GM21529 (cell line): ENCODE results near the gene RASGRP2.

Experiments used
- ATAC-seq: cut with Tn5 transposase; IDR thresholded peaks from one replicate; pipeline ENCODE4 v1.9.1; 2021; ENCODE audit not compliant: unreplicated experiment

Gene RASGRP2

DNA sequence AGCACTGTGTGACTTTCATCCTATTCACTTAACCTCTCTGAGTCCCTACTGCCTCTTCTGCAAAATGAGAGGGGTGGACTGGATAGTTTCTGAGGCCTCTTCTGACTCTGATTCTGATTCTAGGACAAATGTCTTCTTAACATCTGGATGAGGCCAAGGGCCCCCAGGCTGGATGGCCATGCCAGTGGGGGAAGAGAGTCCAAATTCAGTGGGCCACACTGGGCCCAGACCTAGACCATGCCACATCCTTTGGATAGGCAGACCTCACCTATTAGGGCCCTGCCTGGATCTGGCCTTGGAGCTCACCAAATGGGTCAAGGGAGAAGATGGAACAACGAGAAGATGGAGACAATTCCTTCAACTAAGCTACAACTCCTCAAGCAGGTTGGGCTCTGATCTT is 45.5 kb downstream of the RASGRP2 start:
- ATAC-seq, result no peak

DNA sequence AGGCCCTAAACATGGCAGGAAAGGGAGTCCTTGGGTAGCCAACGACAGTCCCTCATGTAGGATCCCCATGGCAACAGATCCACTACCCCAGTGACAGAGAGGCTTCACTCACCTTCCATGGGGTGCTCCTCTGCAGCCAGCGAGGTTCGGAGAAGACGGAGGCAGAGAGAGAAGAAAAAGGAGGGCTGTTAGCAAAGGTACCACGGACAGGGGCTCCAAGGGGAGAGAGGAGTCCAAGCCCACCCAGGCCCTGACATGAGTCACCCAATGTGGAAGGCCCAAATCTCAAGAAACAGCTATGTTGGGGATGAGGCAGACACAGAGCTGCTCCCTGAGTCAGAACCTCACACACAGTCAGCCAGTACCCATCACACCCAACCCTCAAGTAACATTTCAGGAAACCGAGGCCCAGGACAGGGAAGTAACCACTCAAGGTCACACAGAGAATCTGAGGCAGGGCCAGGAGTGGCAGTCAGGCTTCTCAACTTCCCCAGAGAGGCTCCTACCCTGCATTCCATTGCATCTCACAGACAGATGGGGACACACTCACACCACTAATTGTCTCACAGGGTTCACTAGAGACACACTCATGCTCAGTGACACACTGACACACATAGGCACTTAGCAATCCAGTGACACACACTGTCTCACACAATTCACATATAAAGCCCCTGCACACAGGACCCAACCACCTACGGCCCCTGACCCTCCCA is 46.1 kb downstream of the RASGRP2 start:
- no peak for ATAC-seq

DNA sequence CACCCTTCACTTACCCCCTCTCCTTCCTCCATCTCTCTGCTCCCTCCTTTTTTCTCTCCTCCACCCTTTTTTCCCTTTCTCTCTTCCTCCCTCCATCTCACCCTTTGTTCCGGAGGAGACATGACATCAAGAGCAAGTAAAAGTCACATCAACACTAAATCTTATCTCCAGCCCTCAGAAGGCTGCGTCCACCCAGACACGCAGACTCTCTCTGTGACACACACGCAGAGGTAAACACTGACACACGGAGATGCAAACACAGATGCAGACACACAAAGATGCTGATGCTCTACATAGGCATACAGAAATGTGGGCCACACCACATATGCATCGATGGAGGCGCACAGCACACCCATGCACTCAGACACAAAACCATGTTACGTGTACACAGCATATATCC is 47.9 kb downstream of the RASGRP2 start:
- no peak for ATAC-seq

DNA sequence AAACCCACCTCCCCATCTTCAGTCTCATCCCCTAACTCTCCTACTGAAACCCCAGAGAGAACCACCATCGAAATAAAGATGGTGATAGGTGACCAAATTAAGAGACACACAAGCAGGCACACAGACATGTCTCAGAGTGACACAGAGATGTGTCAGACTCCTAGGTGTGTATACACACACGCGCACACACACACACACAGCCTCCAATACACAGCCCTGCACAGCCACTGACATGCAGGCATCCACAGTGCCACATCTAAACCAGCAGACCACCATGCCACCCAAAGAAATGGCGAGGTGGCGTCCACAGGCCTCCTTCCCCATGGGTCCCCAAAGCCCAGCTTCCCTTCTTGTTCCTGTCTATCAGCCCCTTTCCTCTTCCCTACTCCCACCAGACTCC is 48.4 kb downstream of the RASGRP2 start:
- no peak for ATAC-seq

DNA sequence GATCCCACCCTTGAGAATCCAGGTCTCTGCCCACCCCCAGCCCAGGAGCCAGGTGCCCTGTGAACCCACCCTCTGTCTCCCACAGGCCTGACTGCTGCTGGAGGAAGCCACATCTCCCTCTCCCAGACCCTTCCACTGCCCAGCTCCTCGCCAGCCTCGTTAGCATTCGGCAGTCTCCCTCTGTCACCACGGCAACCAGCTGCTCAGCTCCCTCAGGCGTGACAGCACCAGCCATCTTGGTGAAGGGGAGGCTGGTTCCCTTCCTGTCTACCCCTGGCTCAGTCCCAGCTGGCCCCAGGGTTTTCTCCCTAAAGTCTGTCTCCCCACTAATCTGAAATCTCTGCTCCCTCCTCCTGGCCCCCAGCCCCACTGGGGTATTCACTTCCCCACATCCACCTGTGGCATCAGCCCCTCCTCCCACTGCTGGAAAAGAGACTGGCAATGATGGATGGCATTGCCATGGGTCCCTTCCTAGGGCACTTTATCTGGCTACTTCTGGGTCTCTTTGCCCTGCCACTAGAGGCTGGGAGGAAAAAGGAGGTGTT is 49.0 kb downstream of the RASGRP2 start:
- no peak for ATAC-seq

DNA sequence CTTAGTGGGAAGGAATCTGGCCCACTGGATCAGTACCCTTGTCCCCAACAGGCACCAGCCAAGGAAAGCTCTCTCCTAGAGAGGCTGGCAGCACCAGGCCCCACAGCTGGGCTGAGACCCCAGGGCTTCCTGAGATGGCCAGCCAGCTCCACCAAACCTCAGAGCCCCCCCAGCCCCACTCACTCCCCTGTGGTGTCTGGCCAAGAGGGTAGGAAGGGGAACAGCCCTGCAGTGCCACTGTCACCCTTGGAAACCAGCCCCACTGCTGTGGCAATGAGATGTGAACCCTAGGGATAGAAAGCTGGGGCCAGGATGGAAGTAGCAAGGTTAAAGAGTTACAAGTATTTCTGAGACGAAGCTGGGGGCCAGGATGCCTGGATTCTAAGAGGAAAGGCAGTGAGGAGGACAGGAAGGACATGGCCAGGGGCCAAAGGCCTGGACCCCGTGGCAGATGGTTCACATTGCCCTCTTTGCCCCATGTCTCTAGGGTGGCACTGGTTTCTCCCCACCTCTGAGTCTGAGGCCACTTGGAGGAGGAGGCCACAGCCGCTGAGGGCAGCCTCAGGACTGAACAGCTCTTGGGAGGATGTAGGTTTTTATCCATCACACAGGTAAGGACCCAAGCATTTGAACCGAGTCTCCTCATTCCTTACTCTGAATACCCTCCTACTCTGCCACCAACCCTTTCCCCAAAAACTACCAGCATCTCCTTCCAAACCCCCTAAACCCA is 49.8 kb downstream of the RASGRP2 start:
- no peak for ATAC-seq

DNA sequence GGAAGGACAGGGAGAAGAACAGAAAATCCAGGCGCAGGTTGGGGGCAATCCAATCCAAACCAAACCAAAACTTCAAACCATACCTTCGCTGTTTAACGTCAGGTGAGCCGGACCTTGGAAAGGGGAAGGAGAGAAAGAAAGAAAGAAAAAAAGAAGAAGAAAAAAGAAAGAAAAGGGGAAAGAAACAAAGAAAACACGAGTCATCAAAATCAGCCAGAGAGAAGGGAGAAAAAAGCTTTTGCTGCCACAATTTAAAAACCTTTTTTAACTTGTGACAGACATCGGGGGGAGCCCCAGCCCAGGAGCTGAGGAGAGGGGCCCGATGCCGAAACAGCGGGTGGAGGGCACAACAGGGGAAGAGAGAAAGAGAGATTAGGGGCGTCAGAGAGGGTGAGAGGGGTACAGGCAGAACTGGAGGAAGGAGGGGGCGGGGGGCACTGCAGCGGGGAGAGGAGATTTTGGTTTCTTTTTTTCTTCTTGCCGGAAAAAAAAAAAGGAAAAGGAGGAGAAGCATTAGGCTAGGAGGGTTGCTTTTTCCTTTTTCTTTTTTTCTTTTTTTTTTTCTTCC is 51.1 kb downstream of the RASGRP2 start:
- no peak for ATAC-seq

DNA sequence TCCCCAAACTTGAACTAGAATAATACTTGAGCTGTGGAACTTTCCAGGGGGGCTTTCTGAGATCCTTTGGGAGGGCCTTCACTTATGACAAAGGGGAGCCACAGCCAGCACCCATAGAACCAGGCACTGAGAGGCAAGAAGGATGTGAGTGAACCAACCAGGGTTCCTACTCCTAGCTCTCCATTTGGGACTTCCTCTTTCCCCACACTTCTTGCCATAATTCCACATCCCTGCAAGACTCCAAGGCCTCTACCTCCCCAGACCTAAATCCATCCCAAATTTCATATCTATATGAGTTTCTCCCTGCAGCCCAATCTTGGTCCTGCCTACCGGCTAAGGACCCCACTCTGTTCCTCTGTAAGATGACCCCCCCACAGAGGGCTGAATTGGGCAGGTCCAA is 52.4 kb downstream of the RASGRP2 start:
- ATAC-seq, result no peak

DNA sequence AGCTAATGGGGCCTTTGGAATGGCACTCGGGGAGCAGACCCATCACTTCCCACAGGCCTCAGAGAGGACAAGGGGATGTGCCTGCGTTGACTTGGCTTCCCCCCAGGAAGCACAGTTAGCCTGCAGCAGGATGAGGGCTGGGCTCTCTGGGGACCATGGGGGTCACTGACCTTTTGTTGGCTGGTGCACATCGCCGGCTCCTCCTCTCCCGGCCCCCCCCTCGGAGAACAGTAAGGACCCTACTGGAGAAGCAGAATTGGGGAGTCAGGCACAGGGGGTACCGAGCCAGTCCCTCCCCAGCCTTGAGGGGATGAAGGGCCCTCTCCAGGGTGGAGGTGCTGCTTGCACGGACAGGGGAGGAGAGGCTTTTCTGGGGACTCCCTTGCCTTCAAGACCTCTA is 53.7 kb downstream of the RASGRP2 start:
- no peak for ATAC-seq

DNA sequence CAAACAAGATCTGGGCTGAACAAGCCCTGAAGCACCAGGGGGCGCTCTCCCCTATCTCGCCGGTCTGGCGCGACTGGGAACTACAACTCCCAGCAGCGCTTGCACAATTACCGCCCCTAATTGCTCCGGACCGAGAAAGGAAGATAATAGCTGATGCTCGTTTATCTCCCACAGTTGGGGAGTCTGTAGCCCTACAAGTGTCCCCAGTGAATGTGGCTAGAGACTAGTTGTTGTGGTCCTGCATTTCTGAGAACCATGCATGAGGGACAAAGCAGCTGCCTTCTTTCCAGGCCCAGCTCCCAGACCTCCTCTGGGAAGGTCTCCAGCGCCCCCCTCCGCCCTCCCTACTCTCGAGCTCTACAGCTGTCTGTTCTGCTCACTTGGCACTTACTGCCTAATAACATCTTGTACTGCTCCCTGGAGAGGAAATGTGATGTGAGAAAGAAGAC is 55.4 kb downstream of the RASGRP2 start:
- peak; percentile 78 for ATAC-seq

DNA sequence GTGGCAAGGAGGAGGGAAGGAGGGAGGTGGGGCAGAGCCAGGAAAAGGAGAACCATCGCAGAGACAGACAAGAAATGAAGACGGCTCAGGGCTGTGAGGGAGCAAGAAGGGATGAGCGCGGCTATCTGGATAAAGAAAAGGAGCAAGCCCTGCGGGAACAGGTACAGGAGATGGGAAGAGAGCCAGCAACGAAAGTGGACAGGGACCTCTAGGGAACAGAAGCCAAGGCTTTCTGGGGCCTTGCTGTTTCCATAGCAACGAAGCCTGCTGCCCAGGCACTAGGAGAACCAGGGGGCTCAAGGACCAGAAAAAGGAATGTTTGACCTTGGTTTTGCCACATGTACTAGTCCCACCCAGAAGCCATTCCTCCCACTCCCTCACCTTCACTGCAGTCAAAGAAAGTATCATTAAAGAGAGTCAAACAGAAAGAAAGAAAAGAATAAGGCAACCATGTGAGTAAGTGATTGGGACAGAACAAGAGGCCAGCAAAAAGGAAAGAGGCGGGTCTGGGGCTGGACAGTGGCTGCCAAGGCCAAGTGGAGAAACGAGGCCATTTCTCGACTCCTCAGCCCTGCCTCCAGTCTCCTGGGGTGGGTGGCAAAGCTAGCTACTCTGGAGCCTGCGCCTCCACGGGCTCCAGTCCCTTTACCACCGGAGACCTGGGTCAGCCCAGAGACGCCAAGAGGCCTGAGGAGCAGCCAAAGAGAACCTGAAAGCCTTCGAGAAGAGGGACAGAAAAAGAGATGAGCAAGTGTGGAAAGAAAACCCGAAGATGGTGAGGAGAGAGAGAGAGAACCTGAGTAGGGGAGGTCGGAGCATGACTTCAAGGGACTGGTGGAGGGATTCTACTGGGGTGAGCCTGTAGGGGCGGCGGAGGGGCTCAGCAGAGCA is 56.1 kb downstream of the RASGRP2 start:
- ATAC-seq, result no peak

DNA sequence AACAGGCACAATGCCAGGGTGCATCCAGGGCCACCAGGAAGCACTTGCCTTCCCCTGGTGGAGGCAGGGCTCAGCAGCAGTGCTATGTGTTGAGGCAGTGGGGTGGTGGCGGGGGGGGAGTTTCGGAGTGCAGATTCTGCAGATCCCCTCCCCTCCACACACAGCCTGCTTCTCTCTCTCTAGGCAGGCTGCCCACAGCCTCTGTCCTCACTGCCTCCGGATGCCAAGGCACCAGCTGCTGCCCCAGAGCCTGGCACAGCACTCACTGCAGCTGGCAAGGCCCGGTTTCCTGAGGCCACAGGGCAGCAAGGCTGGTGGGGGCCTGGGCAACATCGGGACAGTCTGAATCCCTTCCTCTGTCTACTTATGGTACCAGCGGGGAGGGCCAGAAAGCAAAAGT is 56.7 kb downstream of the RASGRP2 start:
- no peak for ATAC-seq

DNA sequence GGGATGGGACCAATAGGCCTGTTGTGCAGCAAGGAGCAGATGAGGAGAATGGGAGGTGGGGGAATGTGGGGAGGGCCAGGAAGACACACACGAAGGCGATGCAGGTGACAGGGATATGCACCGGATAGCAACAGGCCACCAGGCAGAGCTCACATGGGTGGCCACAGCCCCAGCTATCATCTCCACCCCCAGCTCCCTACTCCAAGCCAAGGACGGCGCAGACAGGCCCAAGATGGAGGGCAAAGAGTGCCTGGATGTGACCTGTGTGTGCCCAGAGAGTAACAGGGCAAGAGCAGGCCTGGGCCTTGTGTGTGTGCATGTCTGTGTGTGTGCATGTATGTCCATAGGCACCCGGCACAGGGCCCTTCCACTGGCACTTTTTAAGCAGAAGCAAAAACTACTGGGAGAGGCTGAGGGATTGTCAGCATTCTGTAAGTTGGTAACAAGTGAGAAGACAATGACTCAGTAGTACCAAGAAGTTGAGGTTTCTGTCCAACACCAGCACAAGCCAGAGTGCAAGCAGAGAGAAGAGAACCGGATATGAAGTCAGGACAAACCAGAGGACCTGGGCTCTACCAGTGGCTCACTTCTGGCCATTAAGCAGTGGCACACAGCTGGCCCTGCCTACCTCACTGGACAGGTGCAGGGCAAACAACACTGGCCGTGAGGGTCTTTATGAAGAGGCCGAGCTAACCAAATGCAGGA is 57.3 kb downstream of the RASGRP2 start:
- no peak for ATAC-seq

DNA sequence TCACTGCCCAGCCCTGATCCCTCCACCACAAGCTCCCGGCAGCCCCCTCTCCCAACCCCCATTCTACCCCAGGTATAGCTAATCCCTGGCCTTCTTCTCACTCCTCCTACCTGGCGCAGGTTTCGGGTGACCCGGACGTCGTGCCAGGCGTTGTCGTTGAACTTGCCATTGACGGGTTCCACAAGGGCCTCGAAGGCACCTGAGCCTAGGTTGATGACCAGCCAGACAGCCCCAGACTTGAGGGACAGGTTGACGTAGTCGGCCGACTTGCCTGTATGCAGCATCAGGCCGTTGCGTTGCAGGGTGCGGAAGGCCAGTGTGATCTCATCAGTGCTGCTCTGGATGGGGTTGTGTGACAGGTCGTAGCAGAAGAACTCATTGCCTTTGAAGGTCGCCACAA is 58.4 kb downstream of the RASGRP2 start:
- no peak for ATAC-seq

DNA sequence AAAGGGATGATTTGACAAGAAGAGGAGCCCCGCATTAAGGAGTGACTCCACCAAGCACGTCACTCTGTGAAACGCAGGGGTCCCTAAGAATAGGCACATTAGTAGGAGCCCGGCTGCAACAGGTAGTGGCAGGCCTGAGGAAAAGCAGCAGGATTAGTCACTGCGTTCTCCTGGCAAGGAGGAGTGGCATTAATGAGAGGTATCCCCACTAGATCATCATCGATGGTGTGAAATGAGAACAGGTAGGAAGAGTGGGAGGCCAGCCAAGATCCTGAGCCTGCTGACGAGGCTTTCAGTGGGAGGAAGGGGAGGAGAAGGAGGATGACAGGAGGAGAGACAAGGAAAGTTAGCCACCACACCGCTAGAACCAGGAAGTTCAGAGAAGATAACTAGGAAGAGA is 59.6 kb downstream of the RASGRP2 start:
- ATAC-seq, result no peak

DNA sequence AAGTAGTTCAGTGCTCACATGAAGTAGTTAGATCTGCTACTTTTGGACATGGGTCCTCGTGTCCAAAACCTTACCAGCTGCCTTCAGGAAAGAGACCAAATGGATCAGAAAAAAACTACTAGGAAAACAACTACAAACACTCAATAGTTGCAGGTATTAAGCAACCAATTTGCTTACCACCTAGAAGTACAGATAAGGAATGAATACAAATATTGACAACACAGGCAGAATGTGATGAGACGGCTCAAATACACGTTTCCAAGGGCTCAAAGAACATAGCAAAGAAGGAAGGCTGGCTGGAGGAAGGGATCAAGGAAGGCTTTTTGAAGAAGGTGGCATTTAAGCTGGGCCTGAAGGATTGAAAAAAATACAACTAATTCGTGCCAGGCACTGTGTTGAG is 62.8 kb downstream of the RASGRP2 start:
- ATAC-seq, result no peak

DNA sequence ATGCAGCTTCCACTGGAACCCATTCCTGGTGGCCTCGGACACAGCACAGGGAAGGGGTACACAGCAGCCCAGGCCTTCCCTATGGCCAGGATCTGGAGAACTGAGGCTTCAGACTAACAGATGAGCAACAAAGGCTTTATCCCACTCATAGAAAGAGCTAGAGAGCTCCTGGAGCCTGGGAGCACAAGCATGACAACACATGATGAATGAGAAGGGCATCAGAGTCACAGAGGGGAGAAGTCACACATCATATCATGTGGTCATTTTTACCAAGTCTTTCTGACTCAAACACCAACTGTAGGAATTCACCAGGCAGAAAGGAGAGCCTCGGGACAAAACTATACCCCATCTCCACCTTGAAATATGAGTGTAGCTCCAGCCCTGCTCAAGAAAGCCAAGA is 64.1 kb downstream of the RASGRP2 start:
- no peak for ATAC-seq

DNA sequence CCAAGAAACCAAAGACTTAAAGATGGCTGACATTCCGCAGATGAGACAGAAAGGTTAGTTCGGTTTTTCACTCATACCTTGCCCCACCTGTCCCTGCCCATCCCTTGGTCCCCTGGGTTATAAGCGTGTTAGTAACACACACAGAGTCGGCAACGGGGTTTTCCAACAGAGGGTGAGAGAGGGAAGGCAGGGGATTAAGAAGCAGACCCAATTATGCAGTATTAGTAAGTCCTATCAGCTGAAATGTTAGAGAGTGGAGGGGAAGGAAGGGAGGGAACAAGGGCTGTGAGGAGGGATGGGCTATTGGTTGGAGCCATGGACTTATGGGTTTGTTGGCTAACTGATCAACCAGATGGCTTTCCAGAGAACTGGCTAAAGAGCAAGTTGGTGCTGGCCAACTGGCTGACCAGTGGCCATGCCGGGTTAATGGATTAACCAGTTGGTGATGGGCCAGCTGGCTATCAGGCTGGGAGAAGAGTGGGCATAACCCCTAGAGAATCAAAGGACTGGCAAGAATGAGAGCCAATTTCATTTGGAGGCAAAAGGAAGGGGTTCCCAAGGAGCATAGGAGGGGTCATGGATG is 66.4 kb downstream of the RASGRP2 start:
- no peak for ATAC-seq
